Stimulated activated CD4-positive, alpha-beta T cell treated with anti-CD3 and anti-CD28 coated beads, Interleukin-2, amount 100 ng/mL, for 48 hours (primary cell): ENCODE results near the gene INTS1.

Experiments used
- DNase-seq, 2 donors: peaks; one replicate each; pipeline ENCODE4 v3.0.0-alpha.2; 2020

Gene INTS1

GRCh38 chr7:1487466-1487865 lies 16.7 kb downstream of the INTS1 start:
- no peak for DNase-seq

GRCh38 chr7:1486571-1486970 lies 17.6 kb downstream of the INTS1 start:
- DNase-seq, result no peak

- no peak for DNase-seq
Measured at GRCh38 chr7:1485156-1485555, 19.0 kb downstream of the INTS1 start.

- no peak for DNase-seq
Measured at GRCh38 chr7:1484569-1484968, 19.6 kb downstream of the INTS1 start.

- DNase-seq, result no peak
Measured at GRCh38 chr7:1483536-1484505, 20.4 kb downstream of the INTS1 start.

- no peak for DNase-seq
Measured at GRCh38 chr7:1483079-1483478, 21.1 kb downstream of the INTS1 start.

GRCh38 chr7:1481300-1481699 lies 22.9 kb downstream of the INTS1 start:
- no peak for DNase-seq

- DNase-seq, result no peak
Measured at GRCh38 chr7:1480670-1481069, 23.5 kb downstream of the INTS1 start.

- no peak for DNase-seq
Measured at GRCh38 chr7:1479287-1479686, 24.9 kb downstream of the INTS1 start.

GRCh38 chr7:1478480-1478879 lies 25.7 kb downstream of the INTS1 start:
- no peak for DNase-seq

GRCh38 chr7:1476859-1477258 lies 27.3 kb downstream of the INTS1 start:
- no peak for DNase-seq

GRCh38 chr7:1475991-1476390 lies 28.2 kb downstream of the INTS1 start:
- DNase-seq, result no peak

- DNase-seq, result no peak
Measured at GRCh38 chr7:1475393-1475792, 28.8 kb downstream of the INTS1 start.

- no peak for DNase-seq
Measured at GRCh38 chr7:1474736-1475135, 29.5 kb downstream of the INTS1 start.

- peak; percentile 80 to 88 for DNase-seq
Measured at GRCh38 chr7:1473864-1474512, 30.2 kb downstream of the INTS1 start.

GRCh38 chr7:1470901-1471300 lies 33.3 kb downstream of the INTS1 start:
- DNase-seq, result no peak

GRCh38 chr7:1468643-1469298 lies 35.4 kb downstream of the INTS1 start:
- DNase-seq, result no peak

- no peak for DNase-seq
Measured at GRCh38 chr7:1468203-1468602, 36.0 kb downstream of the INTS1 start.

- no peak for DNase-seq
Measured at GRCh38 chr7:1466524-1467271, 37.5 kb downstream of the INTS1 start.

- no peak for DNase-seq
Measured at GRCh38 chr7:1464694-1465093, 39.5 kb downstream of the INTS1 start.

- DNase-seq, result no peak
Measured at GRCh38 chr7:1463676-1464223, 40.4 kb downstream of the INTS1 start.

- no peak for DNase-seq
Measured at GRCh38 chr7:1461646-1462375, 42.4 kb downstream of the INTS1 start.
